ENCODE data around the gene OR2V2.

OR2V2 gene

DNA sequence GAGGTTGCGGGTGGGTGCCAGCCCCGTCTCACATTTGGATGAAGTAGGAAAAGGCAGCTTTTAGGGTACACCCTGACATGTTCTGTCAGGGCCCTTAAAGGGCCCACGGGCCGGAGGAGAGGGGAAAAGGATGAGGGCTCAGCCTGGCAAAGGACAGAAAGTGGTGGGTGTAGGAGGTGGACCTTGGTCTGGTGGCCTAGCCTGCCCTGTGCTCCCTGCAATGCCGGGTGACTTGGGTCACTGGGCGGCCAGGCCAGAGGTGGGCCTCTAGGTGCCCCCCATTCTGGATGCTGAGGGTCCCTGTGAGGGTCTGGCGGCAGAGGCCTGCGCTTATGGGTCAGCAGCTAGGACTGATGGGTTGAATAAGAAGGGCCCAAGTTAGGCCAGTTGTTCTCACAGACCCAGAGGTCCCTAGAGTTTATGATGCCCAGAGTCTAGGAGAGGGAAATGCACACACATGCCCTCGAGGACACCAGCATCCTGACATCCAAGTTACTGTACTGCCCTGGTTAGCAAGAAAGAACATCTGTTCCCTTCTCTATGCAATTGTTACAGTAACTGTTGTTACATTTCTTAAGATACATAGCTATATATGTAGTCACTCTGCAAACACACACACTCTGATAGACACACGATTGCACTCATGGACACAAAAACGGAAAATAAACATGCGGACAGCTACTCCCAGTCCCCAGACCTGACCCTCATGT is 45.1 kb downstream of the OR2V2 start:
- DNase-seq: no peak

DNA sequence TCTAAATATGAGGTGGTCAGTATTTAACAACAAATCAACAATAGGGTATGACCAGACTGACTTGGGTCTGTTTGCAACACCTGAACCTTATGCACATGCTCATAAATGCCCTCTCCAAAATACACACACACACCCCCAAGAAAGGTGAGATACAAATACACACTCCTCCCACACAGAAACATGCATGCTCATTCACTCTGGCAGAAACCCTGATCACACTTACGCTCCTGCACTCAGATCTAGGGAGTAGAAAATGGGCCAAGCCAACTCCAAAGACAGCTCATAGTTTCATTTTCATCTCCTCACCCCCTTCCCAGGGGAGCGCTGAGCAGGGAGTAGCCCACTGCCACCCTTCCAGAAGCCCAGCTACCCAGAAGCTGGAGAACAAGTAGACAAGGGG is 46.3 kb downstream of the OR2V2 start:
- no peak for DNase-seq

DNA sequence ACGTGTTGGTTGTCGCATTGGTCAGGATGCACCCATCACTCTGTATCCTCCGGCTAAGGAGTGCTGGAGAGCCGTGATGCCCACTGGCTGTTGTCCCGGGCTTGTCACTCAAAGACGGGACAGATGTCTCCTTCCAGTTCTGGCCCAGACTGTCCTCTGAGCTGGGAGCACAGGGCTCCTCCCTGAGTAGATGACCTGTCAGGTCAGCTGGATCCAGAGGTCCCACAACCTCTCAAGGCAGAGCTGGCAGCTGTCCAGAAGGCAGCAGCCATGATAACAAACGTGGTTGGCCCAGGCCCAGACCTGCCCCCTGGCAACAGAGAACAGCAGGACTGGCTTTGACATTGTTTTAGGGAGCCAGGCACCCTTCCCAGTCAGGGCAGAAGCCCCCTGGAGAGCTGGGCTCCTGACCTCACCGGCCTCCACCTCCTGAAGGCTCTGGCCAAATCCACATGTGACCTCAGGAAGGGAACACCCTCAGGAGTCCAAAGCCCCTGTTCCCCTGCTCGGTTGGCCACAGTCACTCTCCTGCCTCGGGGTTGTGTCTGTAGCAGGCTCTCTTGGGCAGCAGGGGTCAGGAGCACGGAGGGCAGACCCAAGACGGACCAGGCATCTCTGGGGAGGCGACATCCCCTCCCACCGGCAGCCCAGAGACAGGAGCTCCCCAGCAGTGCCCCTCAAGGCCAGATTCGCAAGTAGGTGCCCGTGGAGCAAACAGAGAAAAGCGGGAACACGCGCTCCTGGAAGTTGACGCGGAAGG is 47.3 kb downstream of the OR2V2 start:
- no peak for DNase-seq

DNA sequence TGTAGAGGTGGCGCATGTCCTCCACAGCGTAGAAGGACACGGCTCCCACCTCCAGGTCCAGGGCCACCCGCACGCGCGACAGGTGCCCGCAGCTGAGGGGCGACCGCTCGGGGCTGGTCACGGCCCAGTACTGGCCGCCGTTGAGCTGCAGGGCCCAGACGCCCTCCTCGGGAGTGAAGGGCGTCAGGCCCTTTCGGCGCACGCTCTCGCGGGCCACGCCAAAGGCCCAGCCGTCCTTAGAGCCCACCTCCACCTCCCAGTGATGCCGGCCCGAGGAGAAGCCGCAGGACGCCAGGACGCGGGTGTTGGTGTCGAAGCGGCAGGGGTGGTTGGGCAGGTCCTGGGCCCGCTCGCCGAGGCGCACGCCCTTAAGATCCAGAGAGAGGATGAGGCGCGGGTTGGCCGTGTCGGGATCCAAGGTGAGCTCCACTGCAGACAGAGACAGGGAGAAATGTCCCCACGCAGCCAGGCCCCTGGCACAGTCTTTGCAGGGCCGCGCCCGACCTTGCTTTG is 47.9 kb downstream of the OR2V2 start:
- DNase-seq: no peak

DNA sequence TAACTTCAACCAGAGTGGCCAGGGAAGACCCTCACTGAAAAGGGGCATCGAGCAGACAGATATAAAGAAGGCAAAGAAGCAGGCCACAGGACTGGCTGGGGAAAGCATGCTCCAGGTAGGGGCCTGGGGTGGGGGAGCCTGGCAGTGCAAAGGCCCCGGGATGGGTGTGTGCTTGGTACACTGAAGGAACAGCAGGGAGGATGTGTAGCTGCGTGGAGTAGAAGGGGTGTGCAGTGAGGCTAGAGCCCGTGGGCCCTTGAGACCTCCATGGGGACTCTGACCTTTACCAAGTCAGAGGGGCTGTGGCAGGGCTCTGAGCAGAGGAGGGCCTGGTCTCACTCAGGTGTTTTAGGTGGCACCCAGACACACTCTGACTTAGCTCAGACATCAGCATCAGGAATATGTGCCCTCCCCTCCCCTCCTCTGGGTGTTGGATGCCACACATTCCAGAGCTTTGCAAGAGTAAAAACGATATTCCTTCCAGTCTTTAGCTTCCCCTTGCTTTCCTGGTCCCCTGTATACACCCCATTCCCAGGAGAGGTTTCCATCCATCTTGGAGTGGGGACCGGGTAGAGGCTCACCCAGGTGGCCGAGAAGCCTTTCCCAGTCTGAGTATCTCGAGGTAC is 50.1 kb downstream of the OR2V2 start:
- no peak for DNase-seq

DNA sequence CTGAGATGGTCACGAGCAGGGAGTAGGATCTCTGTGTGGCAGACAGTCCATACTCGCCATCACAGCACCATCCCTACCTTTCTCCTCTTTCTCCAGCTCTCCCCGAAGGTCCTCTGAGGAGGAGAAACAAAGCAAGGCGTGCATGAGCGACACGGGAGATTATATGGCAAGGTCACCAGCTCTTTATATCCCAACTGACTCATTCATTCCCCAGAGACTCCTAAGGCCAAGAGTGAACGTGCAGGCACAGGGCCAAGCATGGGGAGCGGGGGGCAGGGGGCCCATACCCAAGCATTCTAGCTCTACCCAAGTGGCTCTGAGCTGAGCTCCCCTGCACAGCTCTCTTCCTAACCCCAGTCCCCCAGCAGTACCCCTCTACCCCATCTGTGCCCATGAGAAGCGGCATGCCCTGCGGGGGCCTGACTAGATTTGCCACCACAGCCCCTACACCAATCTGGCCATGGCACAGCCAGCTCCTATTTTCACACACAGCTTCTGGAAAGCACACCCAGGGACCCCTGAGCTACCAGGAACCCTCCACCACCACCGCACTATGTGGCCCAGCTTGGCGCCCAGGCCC is 50.8 kb downstream of the OR2V2 start:
- no peak for DNase-seq

DNA sequence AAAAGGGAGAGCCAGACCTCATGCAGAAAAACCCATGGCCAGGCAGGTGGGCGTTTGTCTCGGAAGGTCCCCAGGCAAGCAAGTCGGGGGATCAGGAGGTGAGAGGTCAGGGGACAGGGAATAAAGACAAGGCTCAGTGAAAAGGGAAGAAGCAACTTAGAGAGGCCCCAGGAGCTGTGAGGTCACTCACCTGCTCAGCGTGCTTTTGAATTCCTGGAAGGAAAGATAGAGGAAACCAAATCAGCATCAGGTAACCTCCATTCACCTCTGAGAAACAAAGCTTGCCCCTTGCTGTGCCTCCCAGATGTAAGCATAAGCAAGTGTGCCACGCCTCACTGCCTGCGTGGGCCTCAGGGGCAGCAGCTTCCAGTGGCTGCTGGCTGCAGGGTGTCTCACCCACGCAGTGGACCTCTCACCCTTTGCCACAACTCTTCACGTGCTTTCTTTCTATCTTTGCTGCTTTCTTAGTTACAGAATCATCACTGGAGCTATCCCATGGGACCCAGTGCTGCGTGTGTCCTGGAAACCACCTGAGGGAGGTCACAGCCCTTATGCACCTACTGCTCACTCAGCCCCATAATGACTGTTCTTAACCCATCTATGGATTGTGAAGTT is 51.6 kb downstream of the OR2V2 start:
- no peak for DNase-seq

DNA sequence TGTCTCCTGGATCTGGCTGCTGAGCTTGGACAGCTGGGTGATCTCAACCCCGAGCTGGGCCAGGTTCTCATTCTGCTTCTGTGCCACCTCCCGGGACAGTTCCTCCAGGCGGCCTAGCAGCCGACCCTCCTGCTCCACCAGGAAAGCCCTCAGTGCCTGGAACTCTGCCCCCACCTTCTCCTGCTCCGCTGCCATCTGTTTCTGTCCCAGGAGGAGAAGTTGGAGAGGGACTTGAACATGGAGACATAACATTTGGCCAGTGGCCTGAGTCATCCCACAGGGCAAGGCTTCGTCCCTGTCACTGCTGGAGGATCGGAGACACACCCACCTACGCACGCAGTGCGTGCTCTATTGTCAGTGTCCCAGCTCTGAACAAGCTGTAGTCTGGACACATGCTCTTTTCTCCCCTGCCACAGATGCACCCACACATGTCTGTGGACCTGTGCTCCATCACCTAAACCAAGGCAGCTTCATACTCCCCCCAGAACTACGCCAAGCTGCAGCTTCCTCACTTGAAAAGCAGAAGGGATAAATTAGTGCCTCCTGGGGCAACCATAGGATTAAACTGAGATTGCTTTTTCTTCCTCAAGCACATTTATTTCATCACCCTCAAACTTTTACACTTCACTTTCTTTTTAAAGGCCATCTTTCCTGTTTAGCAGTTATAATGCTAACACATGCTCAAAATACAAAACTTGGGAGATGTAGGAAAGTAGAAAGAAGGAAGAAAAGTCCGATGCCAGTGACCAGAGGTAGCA is 52.7 kb downstream of the OR2V2 start:
- DNase-seq: no peak

DNA sequence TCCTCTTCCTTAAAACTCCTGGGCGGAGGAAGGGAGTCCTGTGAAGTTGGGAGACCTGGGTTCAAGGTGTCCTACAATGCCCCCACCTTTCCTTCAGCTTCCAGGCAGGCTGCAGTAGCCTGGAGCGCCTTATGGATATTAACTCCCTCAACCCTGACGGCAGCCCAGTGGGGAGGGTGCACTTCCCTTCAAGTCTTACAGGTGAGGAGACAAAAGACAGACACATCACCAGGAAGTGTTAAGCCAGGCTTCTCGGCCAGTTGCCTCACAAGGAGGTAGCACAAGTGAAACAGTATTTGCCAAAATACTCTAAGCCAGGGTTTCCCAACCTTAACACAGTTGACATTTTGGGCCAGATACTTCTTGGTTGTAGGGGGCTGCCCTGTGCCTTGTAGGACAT is 53.4 kb downstream of the OR2V2 start:
- no peak for DNase-seq

DNA sequence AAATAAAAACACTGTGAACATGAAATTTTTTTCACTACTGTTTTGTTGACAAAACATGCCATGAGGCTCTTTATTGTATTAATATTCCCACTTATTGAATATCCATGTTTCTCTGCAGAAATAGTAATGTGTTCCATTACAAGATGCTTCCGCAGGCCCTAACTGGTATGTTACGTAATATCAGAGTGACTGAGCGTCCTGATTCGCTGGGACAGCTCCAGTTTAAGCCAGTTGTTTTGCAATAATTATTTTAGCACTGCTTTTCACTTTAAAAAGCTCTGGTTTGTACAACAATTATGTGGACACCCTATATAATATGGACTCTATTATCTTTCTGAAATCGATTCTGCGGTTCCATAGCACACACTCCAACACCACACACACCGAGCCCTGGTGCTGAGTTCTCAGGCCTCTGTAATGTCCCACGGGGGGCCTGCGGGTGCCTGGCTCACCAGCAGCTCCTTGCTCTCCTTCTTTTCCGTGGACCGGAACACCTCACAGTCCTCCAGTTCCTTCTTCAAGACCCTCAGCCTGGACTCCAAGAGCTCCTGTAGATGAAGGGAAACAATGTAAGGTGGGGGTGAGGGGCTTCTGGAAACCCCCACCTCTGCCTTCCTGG is 55.8 kb downstream of the OR2V2 start:
- DNase-seq: no peak

DNA sequence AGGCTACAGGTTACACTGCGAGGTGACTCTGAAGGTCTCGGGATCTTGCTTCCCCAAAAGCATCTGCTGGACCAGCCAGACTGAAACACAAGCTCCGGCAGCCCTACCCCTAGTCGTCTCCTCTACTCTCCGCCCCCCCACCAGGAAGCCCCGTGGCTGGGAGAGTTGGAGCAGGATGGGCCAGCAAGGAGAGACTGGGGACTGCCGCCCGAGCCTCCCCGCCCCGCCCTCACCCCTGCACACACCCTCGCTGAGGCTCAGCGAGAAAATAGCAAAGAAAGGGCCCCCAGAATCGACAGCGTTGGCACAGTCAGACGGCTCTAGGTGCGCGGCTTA is 56.4 kb downstream of the OR2V2 start:
- no peak for DNase-seq

DNA sequence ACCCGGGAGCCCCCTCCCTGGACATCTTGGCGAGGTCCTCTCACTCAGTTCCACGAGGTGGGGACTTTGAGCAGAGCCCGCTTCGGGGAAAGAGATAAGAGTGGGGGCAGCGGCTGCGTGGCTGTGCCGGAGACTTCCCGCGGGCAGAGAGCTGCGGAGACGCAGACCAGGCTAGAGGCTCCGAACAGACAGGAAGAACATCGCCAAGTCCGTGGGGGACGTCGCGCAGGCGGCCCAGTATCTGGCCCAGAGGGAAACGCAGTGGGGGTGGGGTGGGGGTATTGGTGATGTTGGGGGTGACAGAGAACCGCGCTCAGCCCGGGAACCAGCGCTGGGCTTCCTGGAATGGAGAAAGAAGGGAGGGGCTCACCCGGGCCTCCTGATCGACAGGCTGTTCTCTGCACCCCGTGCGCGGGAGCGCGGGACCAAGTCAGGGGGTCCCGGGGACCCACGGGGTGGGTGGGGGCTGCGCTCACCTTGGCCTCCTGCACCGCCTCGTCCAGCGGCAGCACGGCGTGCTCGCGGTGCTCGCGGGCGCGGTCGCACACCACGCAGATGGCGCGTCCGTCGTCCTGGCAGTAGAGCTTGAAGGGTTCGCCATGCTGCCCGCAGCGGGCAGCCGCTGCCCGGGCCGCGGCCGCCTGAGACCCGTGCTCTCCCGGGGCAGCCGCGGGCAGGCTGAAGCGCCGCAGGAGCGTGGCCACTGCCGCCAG is 56.9 kb downstream of the OR2V2 start:
- DNase-seq: no peak

DNA sequence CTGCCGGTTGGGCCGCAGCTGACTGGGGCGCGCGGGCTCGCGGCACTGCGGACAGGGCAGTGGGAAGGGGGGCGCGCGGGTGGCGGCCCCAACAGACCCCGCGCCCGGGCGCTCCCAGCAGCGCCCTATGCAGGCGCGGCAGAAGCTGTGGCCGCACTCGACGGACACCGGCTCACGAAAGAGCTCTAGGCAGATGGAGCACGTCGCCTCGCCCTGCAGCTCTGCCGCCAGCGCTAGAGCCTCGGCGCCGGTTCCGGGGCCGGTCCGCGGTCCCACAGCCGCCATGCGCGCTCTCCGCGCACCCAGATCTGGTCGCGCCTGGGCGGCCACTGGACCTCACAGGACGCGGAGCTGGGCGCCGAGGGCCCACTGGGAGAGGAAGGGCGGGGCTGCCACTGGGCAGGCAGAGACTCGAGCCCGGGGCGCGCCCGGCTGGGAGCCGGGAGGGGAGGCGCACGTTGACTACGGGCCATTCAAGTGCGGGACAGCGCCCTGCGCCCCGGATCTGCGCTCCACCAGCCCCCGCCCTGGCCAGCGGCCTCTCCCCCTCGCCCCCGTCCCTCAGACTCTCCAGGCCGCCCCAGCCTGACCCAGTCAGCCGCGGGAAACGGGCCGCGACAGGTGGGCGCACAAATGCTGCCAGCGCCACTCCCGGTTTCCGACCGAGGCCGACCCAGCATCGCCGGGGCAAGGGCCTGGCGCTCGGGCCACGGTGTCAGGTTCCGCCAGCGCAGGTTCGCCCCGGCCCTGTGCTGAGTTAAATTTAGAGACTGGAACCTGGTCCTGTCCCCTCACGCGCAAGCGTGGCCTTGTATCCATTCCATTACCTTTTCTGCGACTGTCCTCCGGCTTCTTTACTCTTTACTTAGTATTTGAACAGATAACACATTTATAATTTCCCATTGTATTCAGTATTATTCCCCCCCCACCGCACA is 57.7 kb downstream of the OR2V2 start, which contains the start of gene TRIM7:
TRIM7 (minus strand) TSS at position 371 of the 935 bp plus-strand sequence; CDS start at position 285, 86 bp downstream.
- no peak for DNase-seq

DNA sequence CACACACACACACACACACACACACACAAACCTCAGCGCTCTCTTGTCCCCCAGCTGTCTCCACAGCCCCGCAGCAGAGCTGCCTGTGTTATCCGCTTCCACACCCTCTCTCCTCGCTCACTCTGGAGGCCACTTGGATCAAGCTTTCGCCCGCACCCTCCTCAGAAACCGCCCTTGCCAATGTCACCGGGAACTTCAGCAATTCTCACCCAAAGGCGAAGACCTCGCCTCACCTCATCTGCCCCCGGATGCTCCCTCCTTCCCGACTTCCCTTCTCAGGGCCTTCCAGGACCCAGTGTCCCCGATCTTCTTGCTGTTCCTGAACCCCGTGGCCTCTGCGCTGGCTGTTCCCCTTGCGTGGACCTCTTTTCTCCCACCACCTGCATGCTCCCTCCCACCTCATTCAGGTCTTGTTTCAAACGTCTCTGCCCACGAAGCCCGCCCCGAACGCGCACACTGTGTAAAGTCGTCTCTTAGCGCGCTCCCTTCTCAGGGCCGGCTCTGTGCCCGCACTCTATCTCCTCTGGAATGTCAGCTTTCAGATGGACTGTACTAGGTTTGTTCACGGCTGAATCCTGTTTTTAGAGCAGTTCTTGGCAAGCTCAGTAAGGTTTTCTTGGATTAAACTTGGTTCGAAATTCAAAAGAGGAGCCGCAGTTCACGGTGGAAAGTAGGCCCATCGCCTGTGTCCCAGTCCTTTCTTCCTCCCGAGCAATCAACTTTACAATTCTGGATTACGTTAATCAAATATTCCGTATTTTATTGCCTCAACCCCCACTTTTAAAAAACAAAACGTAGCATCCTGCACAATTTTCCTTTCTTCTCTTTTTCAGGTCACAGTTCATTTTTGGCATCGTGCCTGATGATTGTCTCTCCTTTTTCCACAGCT is 58.6 kb downstream of the OR2V2 start:
- DNase-seq: no peak

DNA sequence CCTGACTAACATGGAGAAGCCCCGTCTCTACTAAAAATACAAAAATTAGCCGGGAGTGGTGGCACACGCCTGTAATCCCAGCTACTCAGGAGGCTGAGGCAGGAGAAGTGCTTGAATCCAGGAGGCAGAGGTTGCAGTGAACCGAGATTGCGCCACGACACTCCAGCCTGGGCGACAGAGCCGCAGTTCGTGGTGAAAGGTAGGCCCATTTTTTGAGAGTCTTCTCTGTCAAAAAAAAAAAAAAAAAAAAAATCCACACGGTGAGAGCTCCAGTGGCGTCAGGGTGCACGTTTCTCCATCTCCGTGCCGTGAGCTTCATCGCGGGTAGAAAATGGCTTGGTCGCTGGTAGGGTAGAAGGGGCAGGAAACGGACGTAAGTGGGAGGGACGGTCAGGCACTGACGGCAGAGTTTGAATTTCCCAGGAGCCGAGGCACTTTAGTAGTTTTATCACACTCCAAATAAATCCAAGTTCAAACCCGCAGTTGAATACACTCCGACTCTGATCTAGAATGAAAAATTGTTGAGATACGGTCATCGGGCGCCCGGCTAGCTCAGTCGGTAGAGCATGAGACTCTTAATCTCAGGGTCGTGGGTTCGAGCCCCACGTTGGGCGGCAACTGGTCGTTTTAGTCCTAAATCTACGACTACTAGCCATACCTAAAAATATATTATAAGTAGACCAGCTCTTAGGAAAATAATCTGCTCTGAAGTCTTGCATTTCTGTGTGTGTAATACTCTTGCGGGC is 60.0 kb downstream of the OR2V2 start:
- no peak for DNase-seq

DNA sequence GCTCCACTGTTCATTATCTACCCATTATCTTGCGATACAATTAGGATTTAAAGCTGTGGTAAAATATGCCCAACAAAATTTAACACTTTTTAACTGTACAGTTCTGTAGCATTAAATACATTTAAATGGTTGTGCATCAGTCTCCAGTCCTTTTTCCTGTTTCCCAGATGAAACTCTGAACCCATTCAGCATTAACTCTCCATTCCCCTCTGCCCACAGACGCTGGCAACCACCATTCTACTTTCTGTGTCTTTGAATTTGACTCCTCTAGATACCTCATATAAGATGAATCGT is 60.5 kb downstream of the OR2V2 start:
- DNase-seq: no peak

All from NCI-H187 treated with DMSO at 0.1 percent for 48 hours (cell line).